ENCODE results near the gene CLPSL1. TPM values are rescaled to one million over a fixed set of nuclear protein-coding genes. Genes with fewer than 3 reads are reported as not detected.

CLPSL1 gene
- total and polyA plus RNA-seq, 2 of the 13 experiments (the other 11 are each of a cell fraction or from before 2014, with no cell fraction given) = not detected

GRCh38 chr6:35787266-35788218 lies 6.7 kb downstream of the CLPSL1 start:
- POLR2A ChIA-PET = no interaction called here
- no TSS peak for BruUV-seq (replicated peaks)
- CTCF ChIA-PET (ENCODE audit: low intra/inter-chr PET ratio, low total read pairs) = no interaction called here
- TF ChIP-seq MTA1 (CRISPR knock-in tag; IDR thresholded peaks at IDR 0.05; ENCODE audit: borderline replicate concordance) = 0 out of 2 replicates have a peak, but pooled peaks have one; percentile 40
- 0 out of 2 replicates have a peak, but pooled peaks have one; percentile 18 for TF ChIP-seq ZBTB7B (CRISPR knock-in tag; IDR thresholded peaks at IDR 0.05)
- peak; percentile 20; the same call in 1 of the 2 replicates for TF ChIP-seq PITX1 (CRISPR knock-in tag; IDR thresholded peaks at IDR 0.05)
- TF ChIP-seq, protein P1, sequence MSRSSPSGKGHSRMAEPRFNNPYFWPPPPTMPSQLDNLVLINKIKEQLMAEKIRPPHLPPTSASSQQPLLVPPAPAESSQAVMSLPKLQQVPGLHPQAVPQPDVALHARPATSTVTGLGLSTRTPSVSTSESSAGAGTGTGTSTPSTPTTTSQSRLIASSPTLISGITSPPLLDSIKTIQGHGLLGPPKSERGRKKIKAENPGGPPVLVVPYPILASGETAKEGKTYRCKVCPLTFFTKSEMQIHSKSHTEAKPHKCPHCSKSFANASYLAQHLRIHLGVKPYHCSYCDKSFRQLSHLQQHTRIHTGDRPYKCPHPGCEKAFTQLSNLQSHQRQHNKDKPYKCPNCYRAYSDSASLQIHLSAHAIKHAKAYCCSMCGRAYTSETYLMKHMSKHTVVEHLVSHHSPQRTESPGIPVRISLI (CRISPR knock-in tag; IDR thresholded peaks at IDR 0.05; ENCODE audit: borderline replicate concordance) = 0 out of 2 replicates have a peak, but pooled peaks have one; percentile 21
- TF ChIP-seq HNF4G (IDR thresholded peaks at IDR 0.05; ENCODE audit: borderline replicate concordance, low read depth, low read length) = peak; percentile 56
- TF ChIP-seq HNF4G (CRISPR knock-in tag; IDR thresholded peaks at IDR 0.05; ENCODE audit: borderline replicate concordance, low read depth) = peak; percentile 17; the same call in 1 of the 2 replicates
- TF ChIP-seq ZFYVE20 (CRISPR knock-in tag; IDR thresholded peaks at IDR 0.05; ENCODE audit: borderline replicate concordance, low read depth) = no peak
- TF ChIP-seq, protein P2, sequence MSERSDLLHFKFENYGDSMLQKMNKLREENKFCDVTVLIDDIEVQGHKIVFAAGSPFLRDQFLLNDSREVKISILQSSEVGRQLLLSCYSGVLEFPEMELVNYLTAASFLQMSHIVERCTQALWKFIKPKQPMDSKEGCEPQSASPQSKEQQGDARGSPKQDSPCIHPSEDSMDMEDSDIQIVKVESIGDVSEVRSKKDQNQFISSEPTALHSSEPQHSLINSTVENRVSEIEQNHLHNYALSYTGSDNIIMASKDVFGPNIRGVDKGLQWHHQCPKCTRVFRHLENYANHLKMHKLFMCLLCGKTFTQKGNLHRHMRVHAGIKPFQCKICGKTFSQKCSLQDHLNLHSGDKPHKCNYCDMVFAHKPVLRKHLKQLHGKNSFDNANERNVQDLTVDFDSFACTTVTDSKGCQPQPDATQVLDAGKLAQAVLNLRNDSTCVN (CRISPR knock-in tag; IDR thresholded peaks at IDR 0.05; ENCODE audit: borderline replicate concordance) = no peak
- 0 out of 2 replicates have a peak, but pooled peaks have one; percentile 56 for TF ChIP-seq MEIS1 (CRISPR knock-in tag; IDR thresholded peaks at IDR 0.05; ENCODE audit: borderline replicate concordance)
- no peak for TF ChIP-seq ZNF460 (CRISPR knock-in tag; IDR thresholded peaks at IDR 0.05; ENCODE audit: borderline replicate concordance)
- peak; percentile 50; the same call in 1 of the 2 replicates for TF ChIP-seq ZNF691 (CRISPR knock-in tag; IDR thresholded peaks at IDR 0.05; ENCODE audit: borderline replicate concordance, low read depth)
- no peak for TF ChIP-seq BHLHE40 (IDR thresholded peaks at IDR 0.05; ENCODE audit: low read length)
- TF ChIP-seq HNF4A (CRISPR knock-in tag; IDR thresholded peaks at IDR 0.05) = peak; percentile 85
- TF ChIP-seq ZNF501 (CRISPR knock-in tag; IDR thresholded peaks at IDR 0.05) = 0 out of 2 replicates have a peak, but pooled peaks have one; percentile 33
- TF ChIP-seq ZNF225 (CRISPR knock-in tag; IDR thresholded peaks at IDR 0.05) = 0 out of 2 replicates have a peak, but pooled peaks have one; percentile 55

More at GRCh38 chr6:35787266-35788218, 6.7 kb downstream of the CLPSL1 start:
- Histone ChIP-seq H3K4me3 (replicated peaks in 1 of 3; ENCODE audit: insufficient read depth in 1 of 3, low read depth in 2 of 3, low read length in 3 of 3) (no peak overlapping the region; a peak in 1 of 6 replicates), H3K27ac (ENCODE audit: extremely low read length, insufficient read depth, low read length) (no peak overlapping the region), H3K27me3 (ENCODE audit: control insufficient read depth in 1 of 2, insufficient read depth in 2 of 2, low read length in 2 of 2) (peaks cover under 1 to 18% of the 10 kb centered on the region in 2 experiments; a peak in 3 of 5 replicates), H3K9me3 (ENCODE audit: low read length) (no peaks in the 10 kb centered on the region), H3K4me2 (ENCODE audit: low read depth, low read length) (peak overlapping the region; percentile 18; the same call in 1 of the 2 replicates), H2AFZ (ENCODE audit: low read length) (no peak overlapping the region), H3K79me2 (ENCODE audit: insufficient read depth, low read length) (no peaks in the 10 kb centered on the region), H3K4me1 (ENCODE audit: insufficient read depth, low read length) (peaks cover 18% of the 10 kb centered on the region), H3K9ac (ENCODE audit: insufficient read depth, low read depth, low read length) (no peak overlapping the region), H3K36me3 (replicated peaks in 1 of 2; ENCODE audit: control insufficient read depth in 1 of 2, insufficient read depth in 2 of 2, low read length in 2 of 2) (no peaks in the 10 kb centered on the region), H4K20me1 (ENCODE audit: insufficient read depth, low read length) (no peaks in the 10 kb centered on the region)
- WGBS (ENCODE audit: low lambda C conversion rate) = 31% methylated on average over 13 of the region's 13 CpGs
- intact Hi-C loops (cut with micrococcal nuclease; ENCODE audit: unreplicated experiment) (no loop called here), in situ Hi-C loops (cut with HindIII; ENCODE audit: extremely low pct_ligation_motif_present, low pct_unique_long_range_greater_than_20kb) (no loop called here)
- DNase-seq (ENCODE audit: low spot score) (peak; percentile 36), ATAC-seq (peak; percentile 82), FAIRE-seq (no peak)
